Lung (tissue), 12 donors: ENCODE results near the gene ABCA12. TPM values are rescaled to one million over a fixed set of nuclear protein-coding genes. Genes with fewer than 3 reads are reported as not detected.

Experiments
- ATAC-seq: fragments of 200-7000 bp; cut with Tn5 transposase; one replicate; pipeline ENCODE4 v1.9.1; 2020; ENCODE audit warnings: moderate number of reproducible peaks; ENCODE audit not compliant: insufficient read depth, low FRiP score
- DNase-seq, 3 donors: peaks; one replicate each; pipeline ENCODE4 v3.0.0-alpha.2; 2013 to 2017
- H3K27ac ChIP-seq, 2 donors: one replicate each; pipeline ENCODE4 v1.5.1; 2013; ENCODE audit warnings: mild to moderate bottlenecking in 2 of 2, moderate library complexity in 2 of 2, control low read depth in 1 of 2, inconsistent platforms in 1 of 2, low read depth in 1 of 2, low read length in 1 of 2
- H3K27me3 ChIP-seq, 3 donors: one replicate each; pipeline ENCODE4 v1.5.1; 2013; ENCODE audit warnings: low read length in 2 of 3; ENCODE audit not compliant: control insufficient read depth in 3 of 3, insufficient read depth in 3 of 3
- H3K36me3 ChIP-seq, 4 donors: one replicate each; pipeline ENCODE4 v1.5.1; 2013; ENCODE audit warnings: low read length in 4 of 4, mild to moderate bottlenecking in 1 of 4, moderate library complexity in 1 of 4; ENCODE audit not compliant: control insufficient read depth in 4 of 4, insufficient read depth in 4 of 4
- H3K4me1 ChIP-seq, 5 donors: one replicate each; pipeline ENCODE4 v1.5.1; 2013; ENCODE audit warnings: low read length in 5 of 5, mild to moderate bottlenecking in 2 of 5, moderate library complexity in 1 of 5; ENCODE audit not compliant: control insufficient read depth in 5 of 5, insufficient read depth in 5 of 5
- H3K4me3 ChIP-seq: one replicate; pipeline ENCODE4 v1.5.1; 2013; ENCODE audit warnings: mild to moderate bottlenecking, control low read depth, moderate library complexity
- H3K9ac ChIP-seq, 2 donors: one replicate each; pipeline ENCODE4 v1.5.1; 2013; ENCODE audit warnings: low read length in 2 of 2, control low read depth in 1 of 2; ENCODE audit not compliant: insufficient read depth in 1 of 2
- H3K9me3 ChIP-seq, 4 donors: one replicate each; pipeline ENCODE4 v1.5.1; 2013; ENCODE audit warnings: low read length in 3 of 4, mild to moderate bottlenecking in 1 of 4, moderate library complexity in 1 of 4; ENCODE audit not compliant: control insufficient read depth in 4 of 4, insufficient read depth in 3 of 4
- WGBS, 2 donors: extraction: QIAGEN DNeasy Blood & Tissue Kit; methylation state at CpG; one replicate each; pipeline ENCODE4 v1.1.7; 2013; 5-methylcytosine and 5-hydroxymethylcytosine counted together
- polyA plus RNA-seq, 2 donors: library from polyadenylated mRNA; stranded (reverse); fragments of 200-250 nt; gene quantifications; one replicate each; pipeline ENCODE4 v1.2.1, GENCODE V29; 2013
- total RNA-seq, 2 donors: library from RNA; depleted of rRNA in 1 of 2; stranded (reverse); fragments of >200 nt in 1 of 2; gene quantifications; one replicate each; pipeline ENCODE4 v1.2.1, GENCODE V29; 2014 to 2021
- TF ChIP-seq, protein P1 (sequence below): IDR thresholded peaks from 2 replicates; pipeline ENCODE4 v1.5.1; 2012; ENCODE audit warnings: mild to moderate bottlenecking; ENCODE audit errors: control extremely low read depth, extremely low read depth
- donor health status: control.
- donor health status: control.
- donor health status: Bipolar disorder and iron deficiency.
- donor health status: healthy.
- donor health status: DM: yes; HTN: yes; CAD: no.

ABCA12 gene
- total and polyA plus RNA-seq, 4 donors: 0.06 to 2.2 (median 0.19) TPM

GRCh38 chr2:215136669-215137328, 1.6 kb downstream of the ABCA12 start:
- H3K27me3 ChIP-seq: no peaks in the 10 kb centered on the region
- TF ChIP-seq, protein P1, sequence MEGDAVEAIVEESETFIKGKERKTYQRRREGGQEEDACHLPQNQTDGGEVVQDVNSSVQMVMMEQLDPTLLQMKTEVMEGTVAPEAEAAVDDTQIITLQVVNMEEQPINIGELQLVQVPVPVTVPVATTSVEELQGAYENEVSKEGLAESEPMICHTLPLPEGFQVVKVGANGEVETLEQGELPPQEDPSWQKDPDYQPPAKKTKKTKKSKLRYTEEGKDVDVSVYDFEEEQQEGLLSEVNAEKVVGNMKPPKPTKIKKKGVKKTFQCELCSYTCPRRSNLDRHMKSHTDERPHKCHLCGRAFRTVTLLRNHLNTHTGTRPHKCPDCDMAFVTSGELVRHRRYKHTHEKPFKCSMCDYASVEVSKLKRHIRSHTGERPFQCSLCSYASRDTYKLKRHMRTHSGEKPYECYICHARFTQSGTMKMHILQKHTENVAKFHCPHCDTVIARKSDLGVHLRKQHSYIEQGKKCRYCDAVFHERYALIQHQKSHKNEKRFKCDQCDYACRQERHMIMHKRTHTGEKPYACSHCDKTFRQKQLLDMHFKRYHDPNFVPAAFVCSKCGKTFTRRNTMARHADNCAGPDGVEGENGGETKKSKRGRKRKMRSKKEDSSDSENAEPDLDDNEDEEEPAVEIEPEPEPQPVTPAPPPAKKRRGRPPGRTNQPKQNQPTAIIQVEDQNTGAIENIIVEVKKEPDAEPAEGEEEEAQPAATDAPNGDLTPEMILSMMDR: no peak
- H3K9ac ChIP-seq: no peak overlapping the region
- H3K4me1 ChIP-seq: no peaks in the 10 kb centered on the region
- H3K9me3 ChIP-seq: peaks cover 0 to 4% (median 0%) of the 10 kb centered on the region in 4 donors
- H3K4me3 ChIP-seq: no peak overlapping the region
- H3K27ac ChIP-seq: no peak overlapping the region
- no peak for DNase-seq
- WGBS, 2 donors: 29 to 59% methylated on average over 3 of the region's 3 CpGs
- peak; percentile 63 for ATAC-seq
- no peaks in the 10 kb centered on the region for H3K36me3 ChIP-seq

DNA sequence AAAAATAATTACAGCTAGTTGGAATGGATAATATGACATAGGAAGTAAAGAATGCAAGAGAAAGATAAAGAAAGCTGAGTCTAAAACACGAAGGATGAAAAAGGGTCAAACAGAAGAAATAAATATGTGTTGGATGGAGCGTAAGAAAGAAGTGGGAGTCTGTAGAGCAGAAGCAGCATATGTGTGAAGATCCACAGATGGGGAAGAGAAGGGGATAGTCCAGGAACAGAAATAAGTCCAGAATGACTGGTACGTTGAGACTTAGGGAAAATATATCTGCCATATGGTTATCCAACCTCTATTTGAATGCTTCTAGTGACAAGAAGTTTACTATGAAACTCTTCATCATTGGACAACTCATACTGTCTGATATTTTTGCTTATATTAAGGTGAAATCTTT, 18.0 kb downstream of the ABCA12 start:
- H3K4me1 ChIP-seq: no peaks in the 10 kb centered on the region
- H3K27me3 ChIP-seq: no peaks in the 10 kb centered on the region
- no peaks in the 10 kb centered on the region for H3K36me3 ChIP-seq
- H3K9ac ChIP-seq: no peak overlapping the region
- 69 to 75% methylated on average over 3 of the region's 3 CpGs for WGBS, 2 donors
- no peak overlapping the region for H3K4me3 ChIP-seq
- H3K27ac ChIP-seq: no peak overlapping the region
- TF ChIP-seq, protein P1: no peak
- H3K9me3 ChIP-seq: no peaks in the 10 kb centered on the region
- DNase-seq: no peak
- ATAC-seq: no peak

- Histone ChIP-seq H3K36me3 (no peaks in the 10 kb centered on the region), H3K4me3 (no peak overlapping the region), H3K9ac (no peak overlapping the region), H3K4me1 (no peaks in the 10 kb centered on the region), H3K9me3 (no peaks in the 10 kb centered on the region), H3K27ac (no peak overlapping the region), H3K27me3 (no peaks in the 10 kb centered on the region)
- DNase-seq: no peak
- ATAC-seq: no peak
- WGBS, 2 donors: 93 to 94% methylated on average over 2 of the region's 2 CpGs
- TF ChIP-seq, protein P1: no peak
These were observed 18.6 kb downstream of the ABCA12 start for GRCh38 chr2:215119847-215120246.

DNA sequence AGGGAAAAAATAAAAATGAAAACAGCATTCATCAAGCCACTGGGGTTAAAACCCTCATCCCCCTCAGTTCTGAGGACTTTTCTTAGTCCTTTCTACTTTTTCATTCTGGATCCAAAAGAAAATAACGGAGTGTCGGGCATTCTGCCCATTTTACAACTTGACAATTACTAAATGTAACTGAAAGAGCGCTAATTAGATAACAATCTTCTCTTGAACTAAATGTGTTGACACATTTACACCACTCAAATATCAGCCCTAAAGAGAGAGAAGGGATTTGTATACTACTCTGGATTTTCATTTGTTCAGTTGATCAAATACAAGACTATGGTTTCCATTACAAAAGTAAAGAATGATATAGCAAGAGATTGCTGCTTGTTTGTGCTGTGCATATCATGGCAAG, 27.5 kb downstream of the ABCA12 start:
- no peak overlapping the region for H3K27ac ChIP-seq
- no peak overlapping the region for H3K9ac ChIP-seq
- no peak for ATAC-seq
- TF ChIP-seq, protein P1: no peak
- no peaks in the 10 kb centered on the region for H3K36me3 ChIP-seq
- DNase-seq: no peak
- H3K9me3 ChIP-seq: no peaks in the 10 kb centered on the region
- no peak overlapping the region for H3K4me3 ChIP-seq
- no peaks in the 10 kb centered on the region for H3K27me3 ChIP-seq
- 72 to 81% methylated on average over 3 of the region's 3 CpGs for WGBS, 2 donors
- no peaks in the 10 kb centered on the region for H3K4me1 ChIP-seq
